ACC112 (cell line): Measurements from ENCODE around the gene SMIM20.
A peak's percentile ranks its signal among the peaks of the same experiment; 100 is the strongest.

Experiments used
- H2AFZ ChIP-seq: fragments of 200-600 bp; sonication (generic); one replicate; pipeline ENCODE4 v1.6.0; 2017; ENCODE audit warnings: antibody characterized with exemption, low read length; ENCODE audit not compliant: unreplicated experiment
- H3K27ac ChIP-seq: fragments of 200-600 bp; sonication (generic); 2 replicates; pipeline ENCODE4 v1.5.1; 2014; ENCODE audit warnings: low read depth, mild to moderate bottlenecking, antibody characterized with exemption, low read length, moderate library complexity
- H3K27me3 ChIP-seq: fragments of 200-600 bp; sonication (generic); 2 replicates; pipeline ENCODE4 v1.6.1; 2014; ENCODE audit warnings: mild to moderate bottlenecking, antibody characterized with exemption, low read length, moderate library complexity, mixed read lengths; ENCODE audit not compliant: insufficient read depth
- H3K36me3 ChIP-seq: fragments of 200-600 bp; sonication (generic); 2 replicates; pipeline ENCODE4 v1.6.1; 2016; ENCODE audit warnings: mild to moderate bottlenecking, antibody characterized with exemption, low read length, moderate library complexity, mixed read lengths; ENCODE audit not compliant: insufficient read depth
- H3K4me1 ChIP-seq: fragments of 200-600 bp; sonication (generic); one replicate; pipeline ENCODE4 v1.6.1; 2016; ENCODE audit warnings: low read length, mixed read lengths; ENCODE audit not compliant: insufficient read depth, unreplicated experiment, control insufficient read depth
- H3K4me3 ChIP-seq: fragments of 200-600 bp; sonication (generic); 2 replicates; pipeline ENCODE4 v1.5.1; 2014; ENCODE audit warnings: mild to moderate bottlenecking, low read depth, low read length
- H3K79me2 ChIP-seq: fragments of 200-600 bp; sonication (generic); one replicate; pipeline ENCODE4 v1.6.0; 2016; ENCODE audit warnings: low read length; ENCODE audit not compliant: control insufficient read depth, unreplicated experiment, insufficient read depth

The SMIM20 gene

GRCh38 chr4:25927361-25928195, 13.6 kb downstream of the SMIM20 start:
- Histone ChIP-seq H3K4me1 (peaks cover 13% of the 10 kb centered on the region), H3K27me3 (no peaks in the 10 kb centered on the region), H3K36me3 (no peaks in the 10 kb centered on the region), H3K27ac (no peak overlapping the region), H3K4me3 (no peak overlapping the region), H3K79me2 (no peaks in the 10 kb centered on the region), H2AFZ (no peak overlapping the region)

- H3K4me1 ChIP-seq, result peaks cover 13% of the 10 kb centered on the region
- H3K27ac ChIP-seq, result peak overlapping the region; percentile 25
- no peaks in the 10 kb centered on the region for H3K27me3 ChIP-seq
- H3K79me2 ChIP-seq, result no peaks in the 10 kb centered on the region
- peak overlapping the region; percentile 60 for H3K4me3 ChIP-seq
- H3K36me3 ChIP-seq, result no peaks in the 10 kb centered on the region
- peak overlapping the region; percentile 45 for H2AFZ ChIP-seq
These were observed 14.6 kb downstream of the SMIM20 start for GRCh38 chr4:25928379-25929297.

GRCh38 chr4:25929298-25929686, 15.3 kb downstream of the SMIM20 start:
- Histone ChIP-seq H3K36me3 (no peaks in the 10 kb centered on the region), H2AFZ (peak overlapping the region; percentile 45), H3K79me2 (no peaks in the 10 kb centered on the region), H3K4me1 (peaks cover 13% of the 10 kb centered on the region), H3K4me3 (peak overlapping the region; percentile 60), H3K27me3 (no peaks in the 10 kb centered on the region), H3K27ac (no peak overlapping the region)

- H3K36me3 ChIP-seq, result no peaks in the 10 kb centered on the region
- H3K79me2 ChIP-seq, result no peaks in the 10 kb centered on the region
- H3K4me1 ChIP-seq, result peaks cover 13% of the 10 kb centered on the region
- H3K27ac ChIP-seq, result no peak overlapping the region
- no peak overlapping the region for H3K4me3 ChIP-seq
- no peaks in the 10 kb centered on the region for H3K27me3 ChIP-seq
- H2AFZ ChIP-seq, result no peak overlapping the region
These were observed 16.8 kb downstream of the SMIM20 start for GRCh38 chr4:25930731-25931354.

- no peaks in the 10 kb centered on the region for H3K79me2 ChIP-seq
- H3K4me1 ChIP-seq, result peaks cover 21% of the 10 kb centered on the region
- H3K36me3 ChIP-seq, result no peaks in the 10 kb centered on the region
- no peaks in the 10 kb centered on the region for H3K27me3 ChIP-seq
- no peak overlapping the region for H3K27ac ChIP-seq
- no peak overlapping the region for H3K4me3 ChIP-seq
- H2AFZ ChIP-seq, result no peak overlapping the region
These were observed 22.7 kb downstream of the SMIM20 start for GRCh38 chr4:25936696-25937095.

GRCh38 chr4:25937801-25938200, 23.8 kb downstream of the SMIM20 start:
- Histone ChIP-seq H3K27ac (peak overlapping the region; percentile 82), H3K36me3 (no peaks in the 10 kb centered on the region), H3K4me3 (peak overlapping the region; percentile 62), H3K79me2 (no peaks in the 10 kb centered on the region), H3K27me3 (no peaks in the 10 kb centered on the region; the same call in 1 of the 2 replicates), H2AFZ (peak overlapping the region; percentile 85), H3K4me1 (peaks cover 21% of the 10 kb centered on the region)

- H3K4me3 ChIP-seq, result peak overlapping the region; percentile 62
These were observed 24.3 kb downstream of the SMIM20 start for GRCh38 chr4:25938366-25938765.

GRCh38 chr4:25938787-25939186, 24.8 kb downstream of the SMIM20 start:
- Histone ChIP-seq H2AFZ (peak overlapping the region; percentile 85), H3K36me3 (no peaks in the 10 kb centered on the region), H3K4me1 (peaks cover 21% of the 10 kb centered on the region), H3K79me2 (no peaks in the 10 kb centered on the region), H3K27me3 (no peaks in the 10 kb centered on the region; the same call in 1 of the 2 replicates), H3K4me3 (peak overlapping the region; percentile 62), H3K27ac (peak overlapping the region; percentile 82)

More at GRCh38 chr4:25938366-25938765, 24.3 kb downstream of the SMIM20 start:
- peak overlapping the region; percentile 85 for H2AFZ ChIP-seq
- H3K79me2 ChIP-seq, result no peaks in the 10 kb centered on the region
- H3K27ac ChIP-seq, result peak overlapping the region; percentile 82
- no peaks in the 10 kb centered on the region; the same call in 1 of the 2 replicates for H3K27me3 ChIP-seq
- H3K4me1 ChIP-seq, result peaks cover 21% of the 10 kb centered on the region
- H3K36me3 ChIP-seq, result no peaks in the 10 kb centered on the region

GRCh38 chr4:25939330-25939729, 25.3 kb downstream of the SMIM20 start:
- H3K79me2 ChIP-seq, result no peaks in the 10 kb centered on the region
- H3K27ac ChIP-seq, result peak overlapping the region; percentile 82
- H3K27me3 ChIP-seq, result no peaks in the 10 kb centered on the region; the same call in 1 of the 2 replicates
- peaks cover 21% of the 10 kb centered on the region for H3K4me1 ChIP-seq
- no peak overlapping the region for H3K4me3 ChIP-seq
- no peak overlapping the region for H2AFZ ChIP-seq
- H3K36me3 ChIP-seq, result no peaks in the 10 kb centered on the region

GRCh38 chr4:25941457-25942221, 27.6 kb downstream of the SMIM20 start:
- no peaks in the 10 kb centered on the region for H3K36me3 ChIP-seq
- peaks cover 21% of the 10 kb centered on the region for H3K4me1 ChIP-seq
- no peaks in the 10 kb centered on the region; the same call in 1 of the 2 replicates for H3K27me3 ChIP-seq
- H3K79me2 ChIP-seq, result no peaks in the 10 kb centered on the region
- H3K4me3 ChIP-seq, result no peak overlapping the region
- no peak overlapping the region for H2AFZ ChIP-seq
- H3K27ac ChIP-seq, result no peak overlapping the region
